ENCODE measurements around the gene RANBP1. TPM values are rescaled to one million over a fixed set of nuclear protein-coding genes. Genes with fewer than 3 reads are reported as not detected.

Gene RANBP1
- total RNA-seq, 1 donor = 90.5 TPM

- no peak for DNase-seq (ENCODE audit: low read depth in 2 of 3, low spot score in 2 of 3)
Measured at GRCh38 chr22:20166703-20167102, 50.8 kb downstream of the RANBP1 start.

GRCh38 chr22:20167643-20168322, 51.9 kb downstream of the RANBP1 start:
- DNase-seq (ENCODE audit: low read depth in 2 of 3, low spot score in 2 of 3) = no peak

- DNase-seq (ENCODE audit: low read depth in 2 of 3, low spot score in 2 of 3) = no peak
Measured at GRCh38 chr22:20169253-20169822, 53.4 kb downstream of the RANBP1 start.

GRCh38 chr22:20170170-20170569, 54.3 kb downstream of the RANBP1 start:
- DNase-seq (ENCODE audit: low read depth in 2 of 3, low spot score in 2 of 3) = no peak

GRCh38 chr22:20171288-20172140, 55.6 kb downstream of the RANBP1 start:
- DNase-seq (ENCODE audit: low read depth in 2 of 3, low spot score in 2 of 3) = no peak

GRCh38 chr22:20172141-20172613, 56.3 kb downstream of the RANBP1 start:
- no peak for DNase-seq (ENCODE audit: low read depth in 2 of 3, low spot score in 2 of 3)

GRCh38 chr22:20173246-20173645, 57.3 kb downstream of the RANBP1 start:
- DNase-seq (ENCODE audit: low read depth in 2 of 3, low spot score in 2 of 3) = no peak

GRCh38 chr22:20173772-20174171, 57.9 kb downstream of the RANBP1 start:
- DNase-seq (ENCODE audit: low read depth in 2 of 3, low spot score in 2 of 3) = no peak

GRCh38 chr22:20174785-20175596, 59.1 kb downstream of the RANBP1 start:
- DNase-seq (ENCODE audit: low read depth in 2 of 3, low spot score in 2 of 3) = no peak

- no peak for DNase-seq (ENCODE audit: low read depth in 2 of 3, low spot score in 2 of 3)
Measured at GRCh38 chr22:20175597-20175900, 59.6 kb downstream of the RANBP1 start.

- no peak for DNase-seq (ENCODE audit: low read depth in 2 of 3, low spot score in 2 of 3)
Measured at GRCh38 chr22:20176421-20177085, 60.6 kb downstream of the RANBP1 start.

Small RNA genes within 50 kb of the gene (small RNA-seq; reads per million reads assigned to genes)
- not detected for gene MIR6816
- not detected for gene RF00017
- gene RF00599 = not detected

Other genes starting within 250 kb of the RANBP1 start
- gene COMT, start 174.3 kb upstream of the RANBP1 start, total RNA-seq = 416 TPM
- 31.5 TPM for gene TXNRD2, start 174.3 kb upstream of the RANBP1 start, total RNA-seq
- 60.9 TPM for gene ARVCF, start 99.3 kb upstream of the RANBP1 start, total RNA-seq
- gene TANGO2, start 95.0 kb upstream of the RANBP1 start, total RNA-seq = 63.6 TPM
- gene DGCR8, start 35.9 kb upstream of the RANBP1 start, total RNA-seq = 29.6 TPM
- gene TRMT2A, start 1.1 kb downstream of the RANBP1 start, total RNA-seq = 87.0 TPM
- gene ZDHHC8, start 15.7 kb downstream of the RANBP1 start, total RNA-seq = 29.6 TPM
- gene CCDC188, start 35.0 kb downstream of the RANBP1 start, total RNA-seq = 1.6 TPM
- gene RTN4R, start 152.2 kb downstream of the RANBP1 start, total RNA-seq = 8.9 TPM
- gene DGCR6L, start 204.0 kb downstream of the RANBP1 start, total RNA-seq = 52.8 TPM